ENCODE measurements around the gene STN1.

- TF ChIP-seq, protein P1, sequence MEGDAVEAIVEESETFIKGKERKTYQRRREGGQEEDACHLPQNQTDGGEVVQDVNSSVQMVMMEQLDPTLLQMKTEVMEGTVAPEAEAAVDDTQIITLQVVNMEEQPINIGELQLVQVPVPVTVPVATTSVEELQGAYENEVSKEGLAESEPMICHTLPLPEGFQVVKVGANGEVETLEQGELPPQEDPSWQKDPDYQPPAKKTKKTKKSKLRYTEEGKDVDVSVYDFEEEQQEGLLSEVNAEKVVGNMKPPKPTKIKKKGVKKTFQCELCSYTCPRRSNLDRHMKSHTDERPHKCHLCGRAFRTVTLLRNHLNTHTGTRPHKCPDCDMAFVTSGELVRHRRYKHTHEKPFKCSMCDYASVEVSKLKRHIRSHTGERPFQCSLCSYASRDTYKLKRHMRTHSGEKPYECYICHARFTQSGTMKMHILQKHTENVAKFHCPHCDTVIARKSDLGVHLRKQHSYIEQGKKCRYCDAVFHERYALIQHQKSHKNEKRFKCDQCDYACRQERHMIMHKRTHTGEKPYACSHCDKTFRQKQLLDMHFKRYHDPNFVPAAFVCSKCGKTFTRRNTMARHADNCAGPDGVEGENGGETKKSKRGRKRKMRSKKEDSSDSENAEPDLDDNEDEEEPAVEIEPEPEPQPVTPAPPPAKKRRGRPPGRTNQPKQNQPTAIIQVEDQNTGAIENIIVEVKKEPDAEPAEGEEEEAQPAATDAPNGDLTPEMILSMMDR (conservative IDR thresholded peaks at IDR 0.05) = no peak
- no peak; the same call in 1 of the 2 replicates for TF ChIP-seq ZFX (IDR thresholded peaks at IDR 0.05)
Observed at GRCh38 chr10:103933557-103934121, 15.7 kb upstream of the STN1 start.

All from C4-2B (cell line).